GM12874 (cell line): ENCODE data around the gene DIP2B.

ENCODE experiments used
- TF ChIP-seq, protein P1 (sequence below): IDR thresholded peaks from 2 replicates; pipeline ENCODE4 v1.5.1; 2011; ENCODE audit warnings: low read depth, mild to moderate bottlenecking, control low read depth, low read length, moderate library complexity; ENCODE audit not compliant: insufficient read depth

Gene DIP2B

DNA sequence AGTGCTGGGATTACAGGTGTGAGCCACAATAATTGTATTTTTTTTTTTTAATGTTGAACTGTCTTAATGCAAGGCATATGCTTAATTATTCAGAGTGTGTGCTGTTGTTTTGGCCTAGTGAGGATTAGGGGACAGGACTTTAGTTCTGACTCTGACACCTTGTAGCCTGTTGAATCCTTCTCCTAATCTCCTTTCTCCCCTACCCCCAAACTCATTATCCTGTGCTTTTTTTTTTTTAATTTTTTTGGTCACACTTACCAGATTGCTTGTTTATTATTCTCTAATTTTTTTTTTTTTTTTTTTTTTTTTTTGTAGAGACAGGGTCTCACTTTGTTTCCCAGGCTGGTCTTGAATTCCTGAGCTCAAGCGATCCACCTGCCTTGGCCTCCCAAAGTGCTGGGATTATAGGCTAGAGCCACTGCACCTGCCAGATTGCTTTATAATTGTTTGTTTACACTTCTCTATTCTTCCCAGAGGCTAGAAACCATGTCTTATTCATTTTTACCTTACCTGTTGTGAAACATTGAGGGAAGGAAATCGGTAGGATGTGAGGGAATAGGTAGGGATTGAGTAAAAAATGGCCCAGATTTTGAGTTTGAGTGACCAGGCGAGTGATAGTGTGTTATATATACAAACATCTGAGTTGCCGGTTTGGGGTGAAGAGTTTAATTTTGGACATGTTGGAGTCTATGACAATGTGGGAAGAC lies 32.2 kb downstream of the DIP2B start:
- TF ChIP-seq, protein P1, sequence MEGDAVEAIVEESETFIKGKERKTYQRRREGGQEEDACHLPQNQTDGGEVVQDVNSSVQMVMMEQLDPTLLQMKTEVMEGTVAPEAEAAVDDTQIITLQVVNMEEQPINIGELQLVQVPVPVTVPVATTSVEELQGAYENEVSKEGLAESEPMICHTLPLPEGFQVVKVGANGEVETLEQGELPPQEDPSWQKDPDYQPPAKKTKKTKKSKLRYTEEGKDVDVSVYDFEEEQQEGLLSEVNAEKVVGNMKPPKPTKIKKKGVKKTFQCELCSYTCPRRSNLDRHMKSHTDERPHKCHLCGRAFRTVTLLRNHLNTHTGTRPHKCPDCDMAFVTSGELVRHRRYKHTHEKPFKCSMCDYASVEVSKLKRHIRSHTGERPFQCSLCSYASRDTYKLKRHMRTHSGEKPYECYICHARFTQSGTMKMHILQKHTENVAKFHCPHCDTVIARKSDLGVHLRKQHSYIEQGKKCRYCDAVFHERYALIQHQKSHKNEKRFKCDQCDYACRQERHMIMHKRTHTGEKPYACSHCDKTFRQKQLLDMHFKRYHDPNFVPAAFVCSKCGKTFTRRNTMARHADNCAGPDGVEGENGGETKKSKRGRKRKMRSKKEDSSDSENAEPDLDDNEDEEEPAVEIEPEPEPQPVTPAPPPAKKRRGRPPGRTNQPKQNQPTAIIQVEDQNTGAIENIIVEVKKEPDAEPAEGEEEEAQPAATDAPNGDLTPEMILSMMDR = no peak

DNA sequence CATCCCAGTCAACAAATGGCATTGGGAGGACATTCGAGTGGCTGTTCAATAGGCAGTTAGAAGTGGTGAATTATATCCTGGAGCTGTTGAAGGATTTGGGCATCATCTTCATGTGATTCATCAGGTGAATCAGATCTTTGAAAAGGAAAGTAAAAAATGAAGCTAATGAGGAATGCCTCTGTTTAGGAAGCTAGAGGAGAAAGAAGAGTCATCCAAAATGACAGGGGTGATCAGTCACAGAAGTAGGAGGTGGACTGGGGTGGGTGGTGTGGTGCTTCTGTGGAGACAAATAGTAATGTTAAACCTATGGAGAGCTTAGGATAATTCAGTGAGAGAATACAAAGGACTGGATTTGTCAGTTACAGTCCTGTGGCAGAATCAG lies 32.7 kb downstream of the DIP2B start:
- TF ChIP-seq, protein P1 = no peak

DNA sequence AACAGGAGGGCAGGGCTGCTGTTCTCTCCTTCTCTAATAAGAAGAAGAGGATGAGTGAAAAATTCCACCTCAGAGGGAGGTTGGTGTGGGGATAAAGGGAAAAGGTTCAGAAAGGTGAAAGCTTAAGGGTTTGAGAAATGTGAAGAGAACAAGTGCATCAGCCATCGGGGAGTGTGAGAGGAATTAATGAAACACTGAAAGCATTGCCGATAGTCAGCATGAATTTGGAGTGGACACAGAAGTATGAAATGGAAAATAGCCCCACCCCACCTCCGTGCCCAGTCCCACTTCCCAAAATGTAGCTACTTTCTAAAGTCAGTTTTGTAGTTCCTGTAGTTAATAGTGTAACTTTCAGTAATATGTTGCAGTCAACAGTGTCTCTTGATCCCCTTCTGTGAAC lies 33.4 kb downstream of the DIP2B start:
- TF ChIP-seq, protein P1 = no peak

DNA sequence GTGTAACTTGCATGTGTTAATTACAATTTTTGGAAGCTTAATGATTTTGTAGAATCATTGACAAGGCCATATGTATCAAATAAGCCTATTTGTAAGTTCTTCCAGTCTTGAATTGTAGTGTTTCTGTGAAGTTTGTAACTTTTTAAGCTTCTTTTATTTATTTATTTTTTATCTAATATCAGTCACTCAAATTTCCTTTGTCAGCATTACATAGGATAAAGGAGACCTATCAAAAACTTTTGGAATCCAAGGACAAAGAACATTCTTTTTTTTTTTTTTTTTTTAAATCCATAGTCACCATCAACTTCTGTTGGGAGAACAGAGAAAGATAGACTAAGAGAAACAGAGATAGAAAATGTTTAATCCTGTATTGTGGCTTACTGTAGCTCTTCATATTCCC lies 36.4 kb downstream of the DIP2B start:
- TF ChIP-seq, protein P1 = no peak

DNA sequence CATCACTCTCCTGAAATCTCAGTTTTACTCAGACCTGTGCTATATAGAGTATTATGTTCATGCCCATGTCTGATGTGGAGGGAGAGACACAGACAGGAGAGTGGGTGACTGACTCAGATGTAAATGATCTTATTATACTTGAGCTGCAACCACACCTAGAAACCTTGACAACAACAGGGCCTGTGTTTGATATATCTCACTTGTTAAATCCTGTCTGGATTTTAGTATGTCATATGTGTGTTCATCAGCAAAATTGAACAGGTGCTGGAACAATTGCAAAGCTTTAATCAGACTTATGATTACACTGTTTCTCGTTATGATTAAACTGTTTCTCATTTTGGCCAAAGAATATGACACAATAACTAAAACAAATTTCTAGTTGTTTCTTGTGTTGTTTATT lies 37.7 kb downstream of the DIP2B start:
- TF ChIP-seq, protein P1 = no peak

DNA sequence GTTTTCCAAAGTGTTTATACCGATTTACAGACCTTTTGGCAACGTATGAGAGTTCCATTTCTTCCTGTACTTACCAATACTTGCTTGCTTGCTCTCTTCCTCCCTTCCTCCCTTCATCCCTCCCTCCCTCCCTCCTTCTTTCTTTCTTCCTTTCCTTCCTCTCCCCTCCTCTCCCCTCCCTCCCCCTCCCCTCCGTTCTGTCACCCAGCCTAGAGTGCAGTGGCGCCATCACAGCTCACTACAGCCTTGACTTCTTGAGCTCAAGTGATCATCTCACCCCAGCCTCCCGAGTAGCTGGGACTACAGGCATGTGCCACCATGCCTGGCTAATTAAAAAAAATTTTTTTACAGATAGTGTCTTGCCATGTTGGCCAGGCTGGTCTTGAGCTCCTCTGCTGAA lies 40.4 kb downstream of the DIP2B start:
- TF ChIP-seq, protein P1 = no peak

DNA sequence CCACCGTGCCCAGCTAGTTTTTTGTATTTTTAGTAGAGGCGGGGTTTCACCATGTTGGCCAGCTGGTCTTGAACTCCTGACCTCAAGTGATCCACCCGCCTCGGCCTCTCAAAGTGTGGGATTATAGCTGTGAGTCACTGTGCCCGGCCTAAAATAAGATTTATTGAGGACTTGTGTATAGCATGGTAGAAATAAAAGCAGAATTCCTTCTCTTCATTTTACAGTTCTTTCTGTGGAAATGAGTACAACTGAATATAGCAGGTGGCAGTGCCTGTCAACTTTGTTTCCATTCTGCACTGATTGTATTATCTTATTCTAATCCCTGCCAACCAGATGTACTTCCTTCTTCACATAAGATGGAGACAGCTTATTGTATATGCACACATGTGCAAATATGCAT lies 41.0 kb downstream of the DIP2B start:
- TF ChIP-seq, protein P1 = no peak
